Measurements from ENCODE around the gene ITCH. TPM values are rescaled to one million over a fixed set of nuclear protein-coding genes. Genes with fewer than 3 reads are reported as not detected.

ITCH gene
- total RNA-seq, 2 donors from 2014 or later, result 45.4 to 89.2 TPM

- no peak for DNase-seq (ENCODE audit: low spot score)
- WGBS, result 81% methylated on average over 3 of the region's 3 CpGs
- no peak overlapping the region for H3K4me3 ChIP-seq
- no peak overlapping the region for H3K27ac ChIP-seq
- H3K9me3 ChIP-seq, result no peaks in the 10 kb centered on the region
- no peaks in the 10 kb centered on the region for H3K27me3 ChIP-seq (replicated peaks; ENCODE audit: insufficient read depth)
- no peaks in the 10 kb centered on the region for H3K36me3 ChIP-seq
- intact Hi-C loops (cut with DNase I), result no loop called here
- no peaks in the 10 kb centered on the region for H3K4me1 ChIP-seq (replicated peaks)
- TF ChIP-seq CTCF (IDR thresholded peaks at IDR 0.05) (no peak), POLR2A (IDR thresholded peaks at IDR 0.05) (no peak), POLR2AphosphoS5 (IDR thresholded peaks at IDR 0.05) (no peak)
Measured at GRCh38 chr20:34388000-34388399, 24.9 kb downstream of the ITCH start.

- Histone ChIP-seq H3K27ac (no peak overlapping the region), H3K36me3 (no peaks in the 10 kb centered on the region), H3K4me3 (no peak overlapping the region), H3K9me3 (no peaks in the 10 kb centered on the region), H3K4me1 (replicated peaks) (no peaks in the 10 kb centered on the region), H3K27me3 (replicated peaks; ENCODE audit: insufficient read depth) (no peaks in the 10 kb centered on the region)
- intact Hi-C loops (cut with DNase I), result no loop called here
- WGBS, result 94% methylated on average over 2 of the region's 2 CpGs
- TF ChIP-seq POLR2AphosphoS5 (IDR thresholded peaks at IDR 0.05) (no peak), POLR2A (IDR thresholded peaks at IDR 0.05) (no peak)
- DNase-seq (ENCODE audit: low spot score), result no peak
Measured at GRCh38 chr20:34388678-34389077, 25.6 kb downstream of the ITCH start.

GRCh38 chr20:34389206-34389953 lies 26.3 kb downstream of the ITCH start:
- DNase-seq (ENCODE audit: low spot score), result no peak
- intact Hi-C loops (cut with DNase I), result no loop called here
- Histone ChIP-seq H3K4me1 (replicated peaks) (no peaks in the 10 kb centered on the region), H3K27ac (no peak overlapping the region), H3K9me3 (no peaks in the 10 kb centered on the region), H3K36me3 (no peaks in the 10 kb centered on the region), H3K4me3 (no peak overlapping the region), H3K27me3 (replicated peaks; ENCODE audit: insufficient read depth) (no peaks in the 10 kb centered on the region)
- TF ChIP-seq POLR2A (IDR thresholded peaks at IDR 0.05) (no peak), CTCF (IDR thresholded peaks at IDR 0.05) (no peak), POLR2AphosphoS5 (IDR thresholded peaks at IDR 0.05) (no peak)
- WGBS, result 76% methylated on average over 2 of the region's 2 CpGs

- DNase-seq (ENCODE audit: low spot score), result no peak
- H3K36me3 ChIP-seq, result no peaks in the 10 kb centered on the region
- WGBS, result 87% methylated on average over 3 of the region's 3 CpGs
- no peaks in the 10 kb centered on the region for H3K4me1 ChIP-seq (replicated peaks)
- no peak for TF ChIP-seq POLR2AphosphoS5 (IDR thresholded peaks at IDR 0.05)
- no peak for TF ChIP-seq POLR2A (IDR thresholded peaks at IDR 0.05)
- TF ChIP-seq CTCF (IDR thresholded peaks at IDR 0.05), result no peak
- no peaks in the 10 kb centered on the region for H3K9me3 ChIP-seq
- intact Hi-C loops (cut with DNase I), result no loop called here
- no peak overlapping the region for H3K4me3 ChIP-seq
- H3K27ac ChIP-seq, result no peak overlapping the region
- H3K27me3 ChIP-seq (replicated peaks; ENCODE audit: insufficient read depth), result no peaks in the 10 kb centered on the region
Measured at GRCh38 chr20:34389954-34390555, 27.0 kb downstream of the ITCH start.

GRCh38 chr20:34396408-34396807 lies 33.3 kb downstream of the ITCH start:
- no peak overlapping the region for H3K27ac ChIP-seq
- intact Hi-C loops (cut with DNase I), result no loop called here
- DNase-seq (ENCODE audit: low spot score), result no peak
- no peaks in the 10 kb centered on the region for H3K9me3 ChIP-seq
- H3K4me3 ChIP-seq, result no peak overlapping the region
- WGBS, result 92% methylated on average over 5 of the region's 5 CpGs
- no peaks in the 10 kb centered on the region for H3K4me1 ChIP-seq (replicated peaks)
- no peaks in the 10 kb centered on the region for H3K27me3 ChIP-seq (replicated peaks; ENCODE audit: insufficient read depth)
- no peak for TF ChIP-seq POLR2AphosphoS5 (IDR thresholded peaks at IDR 0.05)
- TF ChIP-seq CTCF (IDR thresholded peaks at IDR 0.05), result no peak
- no peak for TF ChIP-seq POLR2A (IDR thresholded peaks at IDR 0.05)
- H3K36me3 ChIP-seq, result no peaks in the 10 kb centered on the region

Data from prostate gland (tissue), 2 donors.